HepG2 (cell line): ENCODE data around the gene WDR35. TPM values are rescaled to one million over a fixed set of nuclear protein-coding genes. Genes with fewer than 3 reads are reported as not detected.

Experiments
- BCL6 ChIP-seq: IDR thresholded peaks from 2 replicates; pipeline ENCODE4 v1.6.1; 2016; ENCODE audit warnings: missing genetic modification reagents, missing compliant biosample characterization
- DZIP1 ChIP-seq: sonication (generic); formaldehyde crosslinking; IDR thresholded peaks from 2 replicates; pipeline ENCODE4 v1.5.0; 2020; ENCODE audit warnings: mild to moderate bottlenecking, missing genetic modification reagents
- FIP1L1 ChIP-seq: fragments of 200-400 bp; formaldehyde crosslinking; IDR thresholded peaks from 2 replicates; pipeline ENCODE4 v1.6.1; 2018; ENCODE audit warnings: low read depth, mild to moderate bottlenecking, low read length, moderate library complexity, borderline replicate concordance; ENCODE audit not compliant: insufficient read depth
- FOSL2 ChIP-seq: sonication (generic); formaldehyde crosslinking; IDR thresholded peaks from 2 replicates; pipeline ENCODE4 v1.4.0; 2020; ENCODE audit warnings: missing genetic modification reagents
- HNF1B ChIP-seq: sonication (generic); formaldehyde crosslinking; IDR thresholded peaks from 2 replicates; pipeline ENCODE4 v1.5.1; 2020; ENCODE audit warnings: mild to moderate bottlenecking, moderate library complexity, missing genetic modification reagents
- KDM6A ChIP-seq: IDR thresholded peaks from 2 replicates; pipeline ENCODE4 v1.6.1; 2016; ENCODE audit warnings: low read depth
- NCOA2 ChIP-seq: sonication (generic); formaldehyde crosslinking; IDR thresholded peaks from 2 replicates; pipeline ENCODE4 v1.8.0; 2022; ENCODE audit warnings: inconsistent platforms
- PRPF4 ChIP-seq: fragments of 200-400 bp; formaldehyde crosslinking; IDR thresholded peaks from 2 replicates; pipeline ENCODE4 v1.6.1; 2016; ENCODE audit warnings: low read length, low read depth; ENCODE audit not compliant: poor library complexity, severe bottlenecking
- SCMH1 ChIP-seq: sonication (generic); formaldehyde crosslinking; IDR thresholded peaks from 2 replicates; pipeline ENCODE4 v1.9.0; 2021; ENCODE audit warnings: missing genetic modification reagents, mild to moderate bottlenecking, borderline replicate concordance
- SMAD9 ChIP-seq: sonication (generic); formaldehyde crosslinking; IDR thresholded peaks from 2 replicates; pipeline ENCODE4 v1.5.1; 2020; ENCODE audit warnings: mild to moderate bottlenecking, missing genetic modification reagents
- TAF1 ChIP-seq: sonication (generic); formaldehyde crosslinking; IDR thresholded peaks from 2 replicates; pipeline ENCODE4 v1.4.0; 2020; ENCODE audit warnings: missing genetic modification reagents
- TGIF2 ChIP-seq: IDR thresholded peaks from 2 replicates; pipeline ENCODE4 v1.6.1; 2016; ENCODE audit warnings: control low read depth, missing compliant biosample characterization
- THAP11 ChIP-seq: IDR thresholded peaks from 2 replicates; pipeline ENCODE4 v1.6.1; 2016; ENCODE audit warnings: missing biosample characterization, missing genetic modification reagents
- XRCC5 ChIP-seq: fragments of 200-400 bp; formaldehyde crosslinking; optimal IDR thresholded peaks from 2 replicates; pipeline ENCODE3; 2017; ENCODE audit warnings: mild to moderate bottlenecking, low read length
- ZFP37 ChIP-seq: sonication (generic); formaldehyde crosslinking; IDR thresholded peaks from 2 replicates; pipeline ENCODE4 v1.4.0; 2020; ENCODE audit warnings: missing genetic modification reagents, borderline replicate concordance
- ZNF777 ChIP-seq: sonication (generic); formaldehyde crosslinking; IDR thresholded peaks from 2 replicates; pipeline ENCODE4 v1.4.0; 2020; ENCODE audit warnings: missing genetic modification reagents
- ZNF816 ChIP-seq: sonication (generic); formaldehyde crosslinking; IDR thresholded peaks from 2 replicates; pipeline ENCODE4 v1.8.0; 2022; ENCODE audit warnings: missing genetic modification reagents, mild to moderate bottlenecking, borderline replicate concordance
- ZSCAN30 ChIP-seq: sonication (generic); formaldehyde crosslinking; IDR thresholded peaks from 2 replicates; pipeline ENCODE4 v1.5.0; 2020; ENCODE audit warnings: mild to moderate bottlenecking, missing genetic modification reagents
- polyA plus RNA-seq, 8 experiments: library from polyadenylated mRNA; depleted of rRNA in 3 of 8; stranded (reverse) in 7 of 8; unstranded in 1 of 8; fragments of >200 nt; fragmentation: Illumina TruSeq in 4 of 8; extraction: Trizol in 4 of 8; gene quantifications; 2 replicates each; pipeline versions ENCODE4 v1.2.1 to v1.2.3, GENCODE V29; 2011 to 2016; ENCODE audit warnings: low read depth in 4 of 8, missing spikeins in 1 of 8, mixed read lengths in 1 of 8; ENCODE audit not compliant: insufficient read depth in 1 of 8
- total RNA-seq, 5 experiments: library from RNA; depleted of rRNA; stranded (reverse); fragments of >200 nt; fragmentation: Illumina TruSeq; extraction: Trizol; gene quantifications; 2 replicates each; pipeline ENCODE4 v1.2.3, GENCODE V29; 2016; ENCODE audit warnings: low read depth in 1 of 5
- TF ChIP-seq, protein P1 (sequence below): sonication (generic); formaldehyde crosslinking; IDR thresholded peaks from 2 replicates; pipeline ENCODE4 v1.4.0; 2020; ENCODE audit warnings: missing genetic modification reagents, borderline replicate concordance
- TF ChIP-seq, protein P2 (sequence below): sonication (generic); formaldehyde crosslinking; IDR thresholded peaks from 2 replicates; pipeline ENCODE4 v1.9.0; 2021; ENCODE audit warnings: missing genetic modification reagents, borderline replicate concordance

Gene WDR35
- total and polyA plus RNA-seq, 2 of the 13 experiments (the other 11 are each of a cell fraction or from before 2014, with no cell fraction given) = 11.1 to 19.6 TPM

GRCh38 chr2:20013126-20013849 lies 23.4 kb upstream of the WDR35 start (continued):
- TF ChIP-seq, protein P1, sequence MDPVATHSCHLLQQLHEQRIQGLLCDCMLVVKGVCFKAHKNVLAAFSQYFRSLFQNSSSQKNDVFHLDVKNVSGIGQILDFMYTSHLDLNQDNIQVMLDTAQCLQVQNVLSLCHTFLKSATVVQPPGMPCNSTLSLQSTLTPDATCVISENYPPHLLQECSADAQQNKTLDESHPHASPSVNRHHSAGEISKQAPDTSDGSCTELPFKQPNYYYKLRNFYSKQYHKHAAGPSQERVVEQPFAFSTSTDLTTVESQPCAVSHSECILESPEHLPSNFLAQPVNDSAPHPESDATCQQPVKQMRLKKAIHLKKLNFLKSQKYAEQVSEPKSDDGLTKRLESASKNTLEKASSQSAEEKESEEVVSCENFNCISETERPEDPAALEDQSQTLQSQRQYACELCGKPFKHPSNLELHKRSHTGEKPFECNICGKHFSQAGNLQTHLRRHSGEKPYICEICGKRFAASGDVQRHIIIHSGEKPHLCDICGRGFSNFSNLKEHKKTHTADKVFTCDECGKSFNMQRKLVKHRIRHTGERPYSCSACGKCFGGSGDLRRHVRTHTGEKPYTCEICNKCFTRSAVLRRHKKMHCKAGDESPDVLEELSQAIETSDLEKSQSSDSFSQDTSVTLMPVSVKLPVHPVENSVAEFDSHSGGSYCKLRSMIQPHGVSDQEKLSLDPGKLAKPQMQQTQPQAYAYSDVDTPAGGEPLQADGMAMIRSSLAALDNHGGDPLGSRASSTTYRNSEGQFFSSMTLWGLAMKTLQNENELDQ = no peak
- TF ChIP-seq SMAD9 (CRISPR knock-in tag) = peak; percentile 79
- TF ChIP-seq TGIF2 (CRISPR knock-in tag) = no peak
- peak; percentile 30; the same call in 1 of the 2 replicates for TF ChIP-seq FOSL2 (CRISPR knock-in tag)
- TF ChIP-seq, protein P2, sequence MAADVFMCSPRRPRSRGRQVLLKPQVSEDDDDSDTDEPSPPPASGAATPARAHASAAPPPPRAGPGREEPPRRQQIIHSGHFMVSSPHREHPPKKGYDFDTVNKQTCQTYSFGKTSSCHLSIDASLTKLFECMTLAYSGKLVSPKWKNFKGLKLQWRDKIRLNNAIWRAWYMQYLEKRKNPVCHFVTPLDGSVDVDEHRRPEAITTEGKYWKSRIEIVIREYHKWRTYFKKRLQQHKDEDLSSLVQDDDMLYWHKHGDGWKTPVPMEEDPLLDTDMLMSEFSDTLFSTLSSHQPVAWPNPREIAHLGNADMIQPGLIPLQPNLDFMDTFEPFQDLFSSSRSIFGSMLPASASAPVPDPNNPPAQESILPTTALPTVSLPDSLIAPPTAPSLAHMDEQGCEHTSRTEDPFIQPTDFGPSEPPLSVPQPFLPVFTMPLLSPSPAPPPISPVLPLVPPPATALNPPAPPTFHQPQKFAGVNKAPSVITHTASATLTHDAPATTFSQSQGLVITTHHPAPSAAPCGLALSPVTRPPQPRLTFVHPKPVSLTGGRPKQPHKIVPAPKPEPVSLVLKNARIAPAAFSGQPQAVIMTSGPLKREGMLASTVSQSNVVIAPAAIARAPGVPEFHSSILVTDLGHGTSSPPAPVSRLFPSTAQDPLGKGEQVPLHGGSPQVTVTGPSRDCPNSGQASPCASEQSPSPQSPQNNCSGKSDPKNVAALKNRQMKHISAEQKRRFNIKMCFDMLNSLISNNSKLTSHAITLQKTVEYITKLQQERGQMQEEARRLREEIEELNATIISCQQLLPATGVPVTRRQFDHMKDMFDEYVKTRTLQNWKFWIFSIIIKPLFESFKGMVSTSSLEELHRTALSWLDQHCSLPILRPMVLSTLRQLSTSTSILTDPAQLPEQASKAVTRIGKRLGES (CRISPR knock-in tag) = no peak
- peak; percentile 65 for TF ChIP-seq BCL6 (CRISPR knock-in tag)
- TF ChIP-seq ZNF816 = 0 out of 2 replicates have a peak, but pooled peaks have one; percentile 86
- peak; percentile 76 for TF ChIP-seq KDM6A (CRISPR knock-in tag)
- no peak for TF ChIP-seq FIP1L1
- no peak for TF ChIP-seq XRCC5
- TF ChIP-seq SCMH1 (CRISPR knock-in tag) = no peak
- TF ChIP-seq HNF1B (CRISPR knock-in tag) = peak; percentile 27; the same call in 1 of the 2 replicates
- TF ChIP-seq PRPF4 = no peak
- TF ChIP-seq THAP11 (CRISPR knock-in tag) = 0 out of 2 replicates have a peak, but pooled peaks have one; percentile 5
- TF ChIP-seq NCOA2 (CRISPR knock-in tag) = peak; percentile 96
- no peak for TF ChIP-seq ZNF777
- peak; percentile 0; the same call in 1 of the 2 replicates for TF ChIP-seq TAF1 (CRISPR knock-in tag)
- 0 out of 2 replicates have a peak, but pooled peaks have one; percentile 25 for TF ChIP-seq ZSCAN30
- TF ChIP-seq ZFP37 (CRISPR knock-in tag) = 0 out of 2 replicates have a peak, but pooled peaks have one; percentile 68
- TF ChIP-seq DZIP1 (CRISPR knock-in tag) = no peak
